CD4-positive, alpha-beta memory T cell (primary cell): Measurements from ENCODE around the gene STK39. TPM values are rescaled to one million over a fixed set of nuclear protein-coding genes. Genes with fewer than 3 reads are reported as not detected.
A peak's percentile ranks its signal among the peaks of the same experiment; 100 is the strongest.

Experiments used
- CTCF ChIA-PET: fragments of 350-600 bp; sonication (Branson Sonifier 250); formaldehyde crosslinking; loops from one replicate; lab custom pipeline; 2021; ENCODE audit warnings: inconsistent platforms; ENCODE audit not compliant: partially characterized antibody; lab: Charles Lee
- POLR2A ChIA-PET: fragments of 350-600 bp; sonication (Branson Sonifier 250); formaldehyde crosslinking; loops from one replicate; lab custom pipeline; 2021; ENCODE audit not compliant: partially characterized antibody; lab: Charles Lee
- DNase-seq, 5 donors: peaks; one replicate each; pipeline versions ENCODE4 v3.0.0 to v3.0.0-alpha.2; 2020 to 2022; ENCODE audit warnings: mixed read lengths in 1 of 5
- H3K27ac ChIP-seq: one replicate; pipeline ENCODE4 v1.7.0; 2013; ENCODE audit warnings: low read depth, low read length
- H3K27me3 ChIP-seq: 2 replicates; pipeline ENCODE4 v1.7.0; 2013; ENCODE audit warnings: mild to moderate bottlenecking, low read length, moderate library complexity; ENCODE audit not compliant: insufficient read depth
- H3K36me3 ChIP-seq: 2 replicates; pipeline ENCODE4 v1.7.0; 2013; ENCODE audit warnings: mild to moderate bottlenecking, low read length, moderate library complexity; ENCODE audit not compliant: insufficient read depth
- H3K4me1 ChIP-seq: 2 replicates; pipeline ENCODE4 v1.7.0; 2013; ENCODE audit warnings: mild to moderate bottlenecking, low read length, moderate library complexity; ENCODE audit not compliant: insufficient read depth
- H3K4me3 ChIP-seq, 2 donors: one replicate each; pipeline ENCODE4 v1.7.0; 2013; ENCODE audit warnings: low read length in 2 of 2, mild to moderate bottlenecking in 1 of 2
- H3K9me3 ChIP-seq, 2 donors: one replicate each; pipeline ENCODE4 v1.7.0; 2013; ENCODE audit warnings: low read length in 2 of 2, control low read depth in 1 of 2; ENCODE audit not compliant: control insufficient read depth in 1 of 2
- H3K27ac Mint-ChIP-seq, 7 donors: one replicate each; pipeline ENCODE4 v1.8.0; 2020 to 2021; ENCODE audit warnings: mixed read lengths in 7 of 7, mild to moderate bottlenecking in 6 of 7, inconsistent platforms in 3 of 7, moderate library complexity in 3 of 7
- H3K27me3 Mint-ChIP-seq, 2 donors: one replicate each; pipeline ENCODE4 v1.8.0; 2020 to 2021; ENCODE audit warnings: mixed read lengths in 2 of 2
- H3K36me3 Mint-ChIP-seq, 2 donors: one replicate each; pipeline ENCODE4 v1.8.0; 2020 to 2021; ENCODE audit warnings: mixed read lengths in 2 of 2, inconsistent platforms in 1 of 2, mild to moderate bottlenecking in 1 of 2
- H3K4me1 Mint-ChIP-seq, 4 donors: one replicate each; pipeline ENCODE4 v1.8.0; 2020 to 2021; ENCODE audit warnings: mixed read lengths in 4 of 4, mild to moderate bottlenecking in 1 of 4
- H3K4me3 Mint-ChIP-seq, 8 donors: one replicate each; pipeline ENCODE4 v1.8.0; 2020 to 2021; ENCODE audit warnings: mixed read lengths in 8 of 8, mild to moderate bottlenecking in 7 of 8, moderate library complexity in 6 of 8, inconsistent platforms in 3 of 8
- H3K9me3 Mint-ChIP-seq, 8 donors: one replicate each; pipeline ENCODE4 v1.8.0; 2020 to 2021; ENCODE audit warnings: mixed read lengths in 8 of 8, mild to moderate bottlenecking in 5 of 8, inconsistent platforms in 3 of 8, moderate library complexity in 1 of 8
- intact Hi-C: fragments of 100-400 bp; cut with micrococcal nuclease; formaldehyde crosslinking; loops from one replicate; pipeline ENCODE4 v1.15.1; 2023
- polyA plus RNA-seq, 2 donors: library from polyadenylated mRNA; unstranded; fragments of 300-500 nt; fragmentation: Illumina TruSeq; gene quantifications; one replicate each; pipeline ENCODE4 v1.2.3, GENCODE V29; 2021
- total RNA-seq, 2 experiments: library from RNA; stranded (reverse); gene quantifications; one replicate each; pipeline ENCODE4 v1.2.3, GENCODE V29; 2021

STK39 gene
- total and polyA plus RNA-seq, 4 experiments from 2014 or later = 4.9 to 27.3 (median 18.2) TPM

DNA sequence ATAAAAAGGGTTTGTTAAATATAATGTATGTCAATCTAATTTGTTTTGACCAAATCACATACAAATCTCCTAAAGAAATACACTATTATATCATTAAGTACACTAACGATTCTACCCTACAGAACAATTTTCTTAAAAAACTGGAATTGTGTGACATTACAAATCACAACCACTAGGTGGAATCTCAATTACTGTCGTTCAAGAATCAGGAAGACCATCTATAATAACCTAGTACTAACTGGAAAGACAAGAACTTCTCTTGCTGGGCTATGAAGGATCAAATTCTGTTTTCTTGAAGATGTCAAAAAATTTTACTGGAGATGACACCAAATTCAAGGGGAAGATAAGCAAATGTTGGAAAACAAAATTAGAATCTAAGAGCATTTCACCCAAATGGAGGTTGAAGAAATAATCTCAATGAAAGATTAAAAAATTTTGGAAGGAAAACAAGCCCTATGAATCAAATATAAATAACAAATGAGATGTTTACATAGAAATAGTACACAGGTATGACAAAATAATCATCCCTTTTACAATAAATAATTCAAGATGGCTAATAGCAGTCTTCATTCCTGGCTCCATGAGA, 110.9 kb downstream of the STK39 start:
- Mint-ChIP-seq H3K27ac (peak overlapping the region in 1 of 7 donors; percentile 73), H3K4me1 (peaks cover 8 to 25% (median 21%) of the 10 kb centered on the region in 4 donors), H3K36me3 (peaks cover 42 to 58% of the 10 kb centered on the region in 2 donors), H3K4me3 (no peak overlapping the region), H3K27me3 (no peaks in the 10 kb centered on the region), H3K9me3 (no peaks in the 10 kb centered on the region)
- peaks cover 10% of the 10 kb centered on the region for H3K36me3 ChIP-seq
- intact Hi-C loops = loop anchor here (1.0 to 2.0 kb wide), 3 partner anchors 108 to 784 kb away; no protein-coding TSS in a partner anchor
- ChIA-PET POLR2A (no interaction called here), CTCF (interaction anchor here (0.7 to 3.9 kb wide), 10 partner anchors 9 to 208 kb away, joined by 3 to 52 read pairs (median 4); no protein-coding TSS in a partner anchor)
- no peak overlapping the region for H3K4me3 ChIP-seq
- no peaks in the 10 kb centered on the region for H3K27me3 ChIP-seq
- H3K9me3 ChIP-seq = no peaks in the 10 kb centered on the region
- no peak overlapping the region for H3K27ac ChIP-seq
- no peaks in the 10 kb centered on the region for H3K4me1 ChIP-seq
- DNase-seq = peak in 4 of 5 donors; percentile 19 to 41 (median 30)

DNA sequence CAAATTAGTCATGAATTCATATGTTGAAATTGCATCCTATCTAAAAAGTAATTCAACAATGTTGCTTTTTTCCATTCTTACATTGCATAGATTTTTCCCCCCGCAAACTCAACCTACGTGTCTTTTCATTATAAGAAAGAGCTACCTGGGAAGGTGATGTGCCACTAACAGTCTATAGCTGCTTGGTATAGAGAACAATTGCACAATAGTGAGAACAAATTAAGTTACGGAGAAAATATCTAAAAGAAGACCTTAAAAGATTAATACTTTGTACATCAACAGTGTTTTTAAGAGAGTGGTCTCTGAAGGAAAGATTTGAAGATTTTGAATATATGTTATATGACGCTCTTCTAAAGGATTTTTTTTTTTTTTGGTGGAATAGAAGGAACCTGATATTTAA, 111.8 kb downstream of the STK39 start:
- H3K36me3 ChIP-seq = peaks cover 10% of the 10 kb centered on the region
- no peak overlapping the region for H3K4me3 Mint-ChIP-seq
- H3K4me3 ChIP-seq = no peak overlapping the region
- no peaks in the 10 kb centered on the region for H3K9me3 ChIP-seq
- ChIA-PET CTCF (interaction anchor here (0.7 to 3.9 kb wide), 15 partner anchors 10 to 624 kb away, joined by 3 to 52 read pairs (median 4); no protein-coding TSS in a partner anchor), POLR2A (interaction anchor here (1.9 kb wide), 1 partner anchor 201 kb away, joined by 4 read pairs; no protein-coding TSS in a partner anchor)
- intact Hi-C loops = loop anchor here (1.0 to 2.0 kb wide), 3 partner anchors 109 to 785 kb away; no protein-coding TSS in a partner anchor
- H3K4me1 Mint-ChIP-seq = peaks cover 8 to 25% (median 21%) of the 10 kb centered on the region in 4 donors
- peaks cover 43 to 62% of the 10 kb centered on the region in 2 donors for H3K36me3 Mint-ChIP-seq
- H3K27ac ChIP-seq = no peak overlapping the region
- DNase-seq = no peak
- H3K27ac Mint-ChIP-seq = no peak overlapping the region
- no peaks in the 10 kb centered on the region for H3K9me3 Mint-ChIP-seq
- no peaks in the 10 kb centered on the region for H3K27me3 ChIP-seq
- H3K27me3 Mint-ChIP-seq = no peaks in the 10 kb centered on the region
- H3K4me1 ChIP-seq = no peaks in the 10 kb centered on the region

GRCh38 chr2:168135121-168135520, 112.3 kb downstream of the STK39 start:
- intact Hi-C loops = no loop called here
- Histone ChIP-seq H3K9me3 (no peaks in the 10 kb centered on the region), H3K4me3 (no peak overlapping the region), H3K36me3 (peaks cover 10% of the 10 kb centered on the region), H3K4me1 (no peaks in the 10 kb centered on the region), H3K27ac (no peak overlapping the region), H3K27me3 (no peaks in the 10 kb centered on the region)
- peaks cover 48 to 65% of the 10 kb centered on the region in 2 donors for H3K36me3 Mint-ChIP-seq
- peaks cover 8 to 25% (median 23%) of the 10 kb centered on the region in 4 donors for H3K4me1 Mint-ChIP-seq
- H3K27me3 Mint-ChIP-seq = no peaks in the 10 kb centered on the region
- DNase-seq = no peak
- no peak overlapping the region for H3K4me3 Mint-ChIP-seq
- no peaks in the 10 kb centered on the region for H3K9me3 Mint-ChIP-seq
- POLR2A ChIA-PET = interaction anchor here (1.9 kb wide), 1 partner anchor 202 kb away, joined by 4 read pairs; no protein-coding TSS in a partner anchor
- H3K27ac Mint-ChIP-seq = peak overlapping the region in 1 of 7 donors; percentile 35
- CTCF ChIA-PET = interaction anchor here (0.7 to 3.9 kb wide), 12 partner anchors 16 to 625 kb away, joined by 3 to 52 read pairs (median 4); no protein-coding TSS in a partner anchor

DNA sequence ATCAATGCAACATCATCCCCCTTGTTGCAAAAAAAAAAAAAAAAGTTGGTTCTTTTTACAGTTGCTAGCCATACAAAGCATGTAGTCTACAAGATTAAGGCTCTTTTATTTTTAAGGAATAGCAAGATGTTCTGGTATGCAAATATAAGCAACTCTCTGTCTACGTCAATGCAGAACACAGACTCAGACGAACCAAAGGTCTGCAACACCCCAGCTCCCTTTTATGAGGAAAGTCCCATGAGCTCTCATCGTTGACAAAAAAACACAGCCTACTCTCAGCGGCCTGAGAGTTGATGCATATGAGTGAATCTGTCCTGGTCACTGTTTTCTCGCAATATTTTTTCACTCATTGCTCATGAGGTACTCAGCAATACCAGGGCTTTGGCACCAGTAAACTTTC, 112.9 kb downstream of the STK39 start:
- POLR2A ChIA-PET = interaction anchor here (1.9 kb wide), 1 partner anchor 202 kb away, joined by 4 read pairs; no protein-coding TSS in a partner anchor
- Mint-ChIP-seq H3K4me3 (no peak overlapping the region), H3K27me3 (no peaks in the 10 kb centered on the region), H3K9me3 (no peaks in the 10 kb centered on the region), H3K27ac (no peak overlapping the region), H3K4me1 (peaks cover 8 to 25% (median 23%) of the 10 kb centered on the region in 4 donors), H3K36me3 (peaks cover 55 to 65% of the 10 kb centered on the region in 2 donors)
- no peak for DNase-seq
- Histone ChIP-seq H3K27me3 (no peaks in the 10 kb centered on the region), H3K27ac (no peak overlapping the region), H3K4me1 (no peaks in the 10 kb centered on the region), H3K36me3 (peaks cover 10% of the 10 kb centered on the region), H3K4me3 (no peak overlapping the region), H3K9me3 (no peaks in the 10 kb centered on the region)
- CTCF ChIA-PET = interaction anchor here (0.8 to 2.9 kb wide), 5 partner anchors 15 to 787 kb away, joined by 3 to 16 read pairs (median 3); no protein-coding TSS in a partner anchor
- intact Hi-C loops = no loop called here

- Histone ChIP-seq H3K4me3 (no peak overlapping the region), H3K27ac (no peak overlapping the region), H3K36me3 (peaks cover 10% of the 10 kb centered on the region), H3K27me3 (no peaks in the 10 kb centered on the region), H3K4me1 (no peaks in the 10 kb centered on the region), H3K9me3 (no peaks in the 10 kb centered on the region)
- Mint-ChIP-seq H3K4me1 (peaks cover 4 to 16% (median 13%) of the 10 kb centered on the region in 4 donors), H3K27me3 (no peaks in the 10 kb centered on the region), H3K36me3 (peaks cover 59 to 64% of the 10 kb centered on the region in 2 donors), H3K4me3 (peak overlapping the region in 1 of 8 donors; percentile 24), H3K9me3 (no peaks in the 10 kb centered on the region), H3K27ac (peak overlapping the region in 2 of 7 donors; percentile 33 to 65)
- no peak for DNase-seq
- intact Hi-C loops = no loop called here
- ChIA-PET POLR2A (no interaction called here), CTCF (interaction anchor here (1.1 to 1.6 kb wide), 3 partner anchors 13 to 204 kb away, joined by 3 to 8 read pairs (median 3); no protein-coding TSS in a partner anchor)
These were observed 115.0 kb downstream of the STK39 start for GRCh38 chr2:168132389-168132788.

DNA sequence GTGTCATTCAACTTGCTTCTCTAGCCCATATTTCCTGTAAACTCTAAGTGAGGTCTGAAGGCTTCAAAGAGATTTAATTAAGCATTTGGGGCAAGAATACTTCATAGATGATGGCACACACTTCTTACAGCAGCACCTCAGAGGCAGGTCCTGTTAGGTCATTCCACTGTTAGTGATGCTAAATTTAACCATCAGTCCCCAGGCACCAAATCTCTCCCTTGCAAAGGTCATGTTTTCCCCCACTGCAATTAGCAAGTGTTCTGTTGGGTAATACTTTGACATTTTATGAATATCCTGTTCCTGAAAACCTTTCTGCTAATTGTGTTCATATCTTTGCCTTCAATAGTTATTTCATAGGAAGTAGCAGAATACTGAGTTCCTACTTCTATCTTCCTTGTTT, 117.0 kb downstream of the STK39 start:
- Histone ChIP-seq H3K4me3 (no peak overlapping the region), H3K9me3 (no peaks in the 10 kb centered on the region), H3K27me3 (no peaks in the 10 kb centered on the region), H3K4me1 (no peaks in the 10 kb centered on the region), H3K27ac (no peak overlapping the region), H3K36me3 (peaks cover 15% of the 10 kb centered on the region)
- Mint-ChIP-seq H3K4me1 (peaks cover 0 to 9% (median 6%) of the 10 kb centered on the region in 4 donors), H3K36me3 (peaks cover 63 to 73% of the 10 kb centered on the region in 2 donors), H3K4me3 (no peak overlapping the region), H3K27me3 (no peaks in the 10 kb centered on the region), H3K27ac (peak overlapping the region in 2 of 7 donors; percentile 42 to 61), H3K9me3 (no peaks in the 10 kb centered on the region)
- intact Hi-C loops = no loop called here
- no peak for DNase-seq
- ChIA-PET POLR2A (no interaction called here), CTCF (interaction anchor here (1.7 to 5.5 kb wide), 2 partner anchors 12 to 207 kb away, joined by 5 to 53 read pairs; no protein-coding TSS in a partner anchor)

DNA sequence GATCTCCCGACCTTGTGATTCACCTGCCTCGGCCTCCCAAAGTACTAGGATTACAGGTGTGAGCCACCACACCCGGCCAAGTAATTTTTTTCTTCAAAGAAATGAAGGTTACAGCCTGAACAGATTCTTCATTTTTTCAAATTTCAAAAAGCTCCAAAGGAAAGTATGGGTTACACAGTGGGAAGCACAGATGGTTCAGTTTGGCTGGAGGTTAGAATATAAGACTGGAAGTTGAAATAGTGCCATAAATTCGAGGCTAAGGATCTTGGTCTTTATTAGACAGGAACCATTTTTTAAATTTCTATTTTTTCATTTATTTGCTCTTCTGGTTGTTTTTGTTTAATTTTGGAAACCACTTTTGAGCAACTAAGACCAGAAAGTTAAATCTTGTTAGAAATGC, 120.0 kb downstream of the STK39 start:
- Histone ChIP-seq H3K36me3 (peaks cover 6% of the 10 kb centered on the region), H3K9me3 (no peaks in the 10 kb centered on the region), H3K4me3 (no peak overlapping the region), H3K27me3 (no peaks in the 10 kb centered on the region), H3K4me1 (no peaks in the 10 kb centered on the region), H3K27ac (no peak overlapping the region)
- intact Hi-C loops = no loop called here
- ChIA-PET CTCF (interaction anchor here (5.5 kb wide), 1 partner anchor 9 kb away, joined by 53 read pairs; no protein-coding TSS in a partner anchor), POLR2A (no interaction called here)
- Mint-ChIP-seq H3K27me3 (no peaks in the 10 kb centered on the region), H3K4me1 (peaks cover 0 to 8% (median 2%) of the 10 kb centered on the region in 4 donors), H3K36me3 (peaks cover 61 to 70% of the 10 kb centered on the region in 2 donors), H3K4me3 (no peak overlapping the region), H3K27ac (peak overlapping the region in 1 of 7 donors; percentile 43), H3K9me3 (peaks cover 0 to 2% (median 0%) of the 10 kb centered on the region in 8 donors)
- DNase-seq = no peak
